ENCODE measurements around the gene FBXO42. TPM values are rescaled to one million over a fixed set of nuclear protein-coding genes. Genes with fewer than 3 reads are reported as not detected.

Gene FBXO42
- total and polyA plus RNA-seq, 9 of the 15 experiments (the other 6 are each of a cell fraction or from before 2014, with no cell fraction given): 7.2 to 24.8 (median 17.4) TPM

GRCh38 chr1:16266411-16267118 lies 85.7 kb downstream of the FBXO42 start:
- no TSS peak for BruUV-seq (replicated peaks)
- POLR2A ChIA-PET: interaction anchor here (0.6 to 1.2 kb wide), 6 partner anchors 8 to 21 kb away, joined by 3 to 4 read pairs (median 4); no protein-coding TSS in a partner anchor
- TF ChIP-seq MCM2 (IDR thresholded peaks at IDR 0.05; ENCODE audit: low read depth) (no peak), ELF4 (CRISPR knock-in tag; IDR thresholded peaks at IDR 0.05) (peak; percentile 95), THAP12 (CRISPR knock-in tag; IDR thresholded peaks at IDR 0.05) (no peak), RCOR1 (IDR thresholded peaks at IDR 0.05; ENCODE audit: borderline replicate concordance in 1 of 2, low read depth in 2 of 2, low read length in 2 of 2) (peak; percentile 99 to 100), KLF10 (CRISPR knock-in tag; IDR thresholded peaks at IDR 0.05) (no peak), TARDBP (IDR thresholded peaks at IDR 0.05) (0 out of 2 replicates have a peak, but pooled peaks have one; percentile 57), NUFIP1 (IDR thresholded peaks at IDR 0.05; ENCODE audit: partially characterized antibody) (peak; percentile 31), HMG20A (CRISPR knock-in tag; conservative IDR thresholded peaks at IDR 0.05) (peak; percentile 91), NBN (IDR thresholded peaks at IDR 0.05; ENCODE audit: low read depth) (peak; percentile 94), CCNT2 (IDR thresholded peaks at IDR 0.05; ENCODE audit: borderline replicate concordance, extremely low read depth, insufficient read length, low read depth, low read length) (peak; percentile 94), ZNF609 (CRISPR knock-in tag; IDR thresholded peaks at IDR 0.05; ENCODE audit: borderline replicate concordance) (peak; percentile 73; the same call in 1 of the 2 replicates), SRF (CRISPR knock-in tag; IDR thresholded peaks at IDR 0.05) (peak in 1 of 2 experiments; percentile 33; a peak in 1 of 4 replicates), ZBTB8A (IDR thresholded peaks at IDR 0.05; ENCODE audit: partially characterized antibody) (no peak)
- TF ChIP-seq, protein P1, sequence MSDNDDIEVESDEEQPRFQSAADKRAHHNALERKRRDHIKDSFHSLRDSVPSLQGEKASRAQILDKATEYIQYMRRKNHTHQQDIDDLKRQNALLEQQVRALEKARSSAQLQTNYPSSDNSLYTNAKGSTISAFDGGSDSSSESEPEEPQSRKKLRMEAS (CRISPR knock-in tag; IDR thresholded peaks at IDR 0.05): no peak

More at GRCh38 chr1:16266411-16267118, 85.7 kb downstream of the FBXO42 start:
- Histone ChIP-seq H3K4me2 (ENCODE audit: insufficient read depth, low read length) (peak overlapping the region; percentile 10; the same call in 1 of the 2 replicates), H2AFZ (ENCODE audit: low read depth, low read length) (no peak overlapping the region), H3K4me3 (no peak overlapping the region), H3K27me3 (ENCODE audit: control insufficient read depth in 2 of 2, insufficient read depth in 2 of 2, low read length in 2 of 2) (no peaks in the 10 kb centered on the region), H3K27ac (ENCODE audit: extremely low read depth, low read depth, low read length) (no peak overlapping the region), H3K9ac (ENCODE audit: insufficient read depth in 1 of 2, low read depth in 2 of 2, low read length in 2 of 2) (no peak overlapping the region), H4K20me1 (replicated peaks; ENCODE audit: control insufficient read depth, insufficient read depth, low read length) (peaks cover 35% of the 10 kb centered on the region), H3K4me1 (replicated peaks in 1 of 2; ENCODE audit: control insufficient read depth in 2 of 2, insufficient read depth in 2 of 2, low read length in 2 of 2) (peaks cover 0 to 18% of the 10 kb centered on the region in 2 experiments; a peak in 4 of 5 replicates), H3K36me3 (ENCODE audit: control insufficient read depth, insufficient read depth, low read length) (peaks cover 9% of the 10 kb centered on the region), H3K9me1 (ENCODE audit: control insufficient read depth, insufficient read depth, low read length) (no peaks in the 10 kb centered on the region), H3K79me2 (ENCODE audit: control insufficient read depth, insufficient read depth, low read length) (peaks cover 12% of the 10 kb centered on the region; the same call in 1 of the 3 replicates), H3K9me3 (replicated peaks; ENCODE audit: control insufficient read depth, insufficient read depth, low read depth, low read length) (no peaks in the 10 kb centered on the region)
- CTCF ChIA-PET (ENCODE audit: low intra/inter-chr PET ratio): no interaction called here
- peak; percentile 91 for ATAC-seq
- intact Hi-C loops (cut with micrococcal nuclease) (loop anchor here (5.0 kb wide), 1 partner anchor 86 kb away; the partner anchor contains the start of gene FBXO42), in situ Hi-C loops (cut with MboI) (no loop called here)
- 5% methylated on average over 4 of the region's 4 CpGs for WGBS (ENCODE audit: insufficient coverage, low coverage, missing lambda C conversion rate)
- DNase-seq (ENCODE audit: extremely low read depth in 1 of 4, low spot score in 3 of 4): peak; percentile 66 to 86 (median 80)
- peak; percentile 97 for FAIRE-seq

Data from K562 (cell line).